ENCODE data around the gene RIC1. TPM values are rescaled to one million over a fixed set of nuclear protein-coding genes. Genes with fewer than 3 reads are reported as not detected.

RIC1 gene
- total RNA-seq, 4 donors from 2014 or later, result 15.4 to 37.2 (median 27.6) TPM

DNA sequence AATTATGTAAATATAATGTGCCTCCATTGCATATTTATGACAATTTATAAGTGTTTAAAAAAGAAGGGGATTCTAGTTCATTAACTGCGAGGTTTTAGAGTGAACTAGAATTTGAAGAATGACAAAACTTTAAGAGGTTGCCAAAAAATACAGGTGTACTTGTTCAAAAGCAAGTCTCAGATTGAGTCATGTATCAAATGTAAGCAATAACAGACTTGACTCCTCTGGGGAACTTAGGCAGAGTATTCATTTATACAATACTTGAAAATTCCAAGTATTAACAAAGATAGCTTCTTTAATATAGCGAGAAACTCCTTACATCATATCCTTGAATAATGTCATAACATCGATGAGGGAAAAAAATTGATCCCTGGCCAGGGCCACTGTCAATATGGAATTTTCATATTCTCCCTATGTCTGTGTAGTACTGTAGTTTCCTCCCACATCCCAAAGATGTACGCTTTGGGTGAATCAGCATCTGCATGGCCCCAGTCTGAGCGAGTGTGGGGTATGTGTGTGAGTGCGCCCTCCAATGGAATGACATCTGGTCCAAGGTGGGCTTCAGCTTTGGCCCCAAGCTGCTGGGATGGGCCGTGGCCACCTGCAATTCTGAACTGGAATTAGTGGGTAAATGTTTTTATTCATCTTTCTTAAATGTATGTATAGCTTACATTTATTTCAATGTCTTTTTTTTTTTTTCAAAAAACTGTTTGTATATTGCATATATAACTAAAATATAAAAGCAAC lies 70.1 kb downstream of the RIC1 start:
- intact Hi-C loops (cut with DNase I), result no loop called here
- no peak overlapping the region for H3K27ac ChIP-seq
- no peak overlapping the region for H3K4me3 ChIP-seq
- peaks cover 0 to 23% (median 0%) of the 10 kb centered on the region in 3 donors for H3K36me3 ChIP-seq
- H3K27me3 ChIP-seq, result no peaks in the 10 kb centered on the region
- peaks cover 0 to 4% (median 0%) of the 10 kb centered on the region in 3 donors for H3K4me1 ChIP-seq
- WGBS, 2 donors, result 76 to 79% methylated on average over 7 of the region's 7 CpGs
- H3K9me3 ChIP-seq, result no peaks in the 10 kb centered on the region
- no peak for TF ChIP-seq POLR2A (IDR thresholded peaks at IDR 0.05)
- TF ChIP-seq, protein P1, sequence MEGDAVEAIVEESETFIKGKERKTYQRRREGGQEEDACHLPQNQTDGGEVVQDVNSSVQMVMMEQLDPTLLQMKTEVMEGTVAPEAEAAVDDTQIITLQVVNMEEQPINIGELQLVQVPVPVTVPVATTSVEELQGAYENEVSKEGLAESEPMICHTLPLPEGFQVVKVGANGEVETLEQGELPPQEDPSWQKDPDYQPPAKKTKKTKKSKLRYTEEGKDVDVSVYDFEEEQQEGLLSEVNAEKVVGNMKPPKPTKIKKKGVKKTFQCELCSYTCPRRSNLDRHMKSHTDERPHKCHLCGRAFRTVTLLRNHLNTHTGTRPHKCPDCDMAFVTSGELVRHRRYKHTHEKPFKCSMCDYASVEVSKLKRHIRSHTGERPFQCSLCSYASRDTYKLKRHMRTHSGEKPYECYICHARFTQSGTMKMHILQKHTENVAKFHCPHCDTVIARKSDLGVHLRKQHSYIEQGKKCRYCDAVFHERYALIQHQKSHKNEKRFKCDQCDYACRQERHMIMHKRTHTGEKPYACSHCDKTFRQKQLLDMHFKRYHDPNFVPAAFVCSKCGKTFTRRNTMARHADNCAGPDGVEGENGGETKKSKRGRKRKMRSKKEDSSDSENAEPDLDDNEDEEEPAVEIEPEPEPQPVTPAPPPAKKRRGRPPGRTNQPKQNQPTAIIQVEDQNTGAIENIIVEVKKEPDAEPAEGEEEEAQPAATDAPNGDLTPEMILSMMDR (IDR thresholded peaks at IDR 0.05), result no peak
- DNase-seq, result no peak

DNA sequence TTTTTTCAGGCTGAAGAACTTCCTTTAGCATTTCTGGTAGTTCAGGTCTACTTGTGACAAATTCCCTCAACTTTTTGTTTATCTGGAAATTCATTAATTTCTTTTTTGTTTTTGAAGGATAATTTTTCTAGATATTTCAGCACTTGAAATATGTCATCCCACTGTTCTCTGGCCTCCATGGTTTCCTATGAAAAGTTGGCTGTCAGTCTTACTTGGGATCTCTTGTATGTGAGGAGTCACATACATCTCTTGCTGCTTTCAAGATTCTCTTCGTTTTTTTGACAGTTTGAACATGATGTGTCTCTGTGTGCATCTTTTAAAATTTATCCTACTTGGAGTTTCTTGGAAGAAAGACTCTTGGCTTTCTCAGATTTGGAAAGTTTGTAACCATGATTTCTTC lies 79.5 kb downstream of the RIC1 start:
- intact Hi-C loops (cut with DNase I), result no loop called here

DNA sequence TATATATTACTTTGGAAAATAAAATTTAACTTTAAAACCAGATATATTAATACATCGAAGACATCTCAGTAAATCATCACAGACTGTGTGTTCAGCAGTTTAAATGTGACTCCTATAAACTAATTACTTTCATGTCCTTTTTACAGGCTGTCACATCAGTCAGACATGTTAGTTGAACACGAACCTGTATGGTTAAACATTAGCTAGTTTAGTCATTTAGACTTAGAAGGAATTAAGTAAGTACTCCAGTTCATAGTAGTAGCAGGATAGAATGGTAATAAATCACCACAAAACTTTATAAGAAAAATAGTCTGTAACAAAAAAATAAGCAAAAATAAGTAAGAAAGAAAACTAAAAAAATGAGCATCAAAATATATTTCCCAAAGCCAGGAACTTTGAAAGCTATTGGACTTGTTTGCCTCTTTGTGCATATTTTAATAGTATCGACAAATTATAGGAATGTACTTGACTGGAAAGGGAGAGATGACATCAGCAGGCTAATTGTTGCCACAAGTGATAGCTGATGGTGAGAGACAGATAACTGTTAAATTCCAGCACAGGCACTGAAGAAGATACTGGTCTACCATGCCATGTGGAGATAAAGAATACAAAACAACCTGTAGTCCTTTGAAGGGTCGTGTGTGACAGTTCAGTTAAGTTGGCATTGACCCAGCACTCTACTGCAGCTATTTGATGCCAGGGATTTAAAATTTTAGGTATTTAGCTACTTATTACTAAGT lies 83.9 kb downstream of the RIC1 start:
- Histone ChIP-seq H3K27me3 (no peaks in the 10 kb centered on the region), H3K27ac (no peak overlapping the region), H3K4me1 (no peaks in the 10 kb centered on the region), H3K4me3 (no peak overlapping the region), H3K36me3 (peaks cover 0 to 74% (median 0%) of the 10 kb centered on the region in 3 donors), H3K9me3 (peaks cover 0 to 16% (median 10%) of the 10 kb centered on the region in 3 donors)
- DNase-seq, result no peak
- intact Hi-C loops (cut with DNase I), result no loop called here
- TF ChIP-seq, protein P1 (IDR thresholded peaks at IDR 0.05), result no peak
- no peak for TF ChIP-seq POLR2A (IDR thresholded peaks at IDR 0.05)
- WGBS, 2 donors, result 68 to 73% methylated on average over 4 of the region's 4 CpGs

More for the DNA sequence above, 79.5 kb downstream of the RIC1 start:
- Histone ChIP-seq H3K27ac (no peak overlapping the region), H3K4me3 (no peak overlapping the region), H3K9me3 (peaks cover 0 to 20% (median 12%) of the 10 kb centered on the region in 3 donors), H3K36me3 (peaks cover 0 to 41% (median 0%) of the 10 kb centered on the region in 3 donors), H3K27me3 (no peaks in the 10 kb centered on the region), H3K4me1 (no peaks in the 10 kb centered on the region)
- DNase-seq, result no peak
- 94 to 100% methylated on average over 1 of the region's 1 CpG for WGBS, 2 donors
- TF ChIP-seq, protein P1 (IDR thresholded peaks at IDR 0.05), result no peak
- TF ChIP-seq POLR2A (IDR thresholded peaks at IDR 0.05), result no peak

DNA sequence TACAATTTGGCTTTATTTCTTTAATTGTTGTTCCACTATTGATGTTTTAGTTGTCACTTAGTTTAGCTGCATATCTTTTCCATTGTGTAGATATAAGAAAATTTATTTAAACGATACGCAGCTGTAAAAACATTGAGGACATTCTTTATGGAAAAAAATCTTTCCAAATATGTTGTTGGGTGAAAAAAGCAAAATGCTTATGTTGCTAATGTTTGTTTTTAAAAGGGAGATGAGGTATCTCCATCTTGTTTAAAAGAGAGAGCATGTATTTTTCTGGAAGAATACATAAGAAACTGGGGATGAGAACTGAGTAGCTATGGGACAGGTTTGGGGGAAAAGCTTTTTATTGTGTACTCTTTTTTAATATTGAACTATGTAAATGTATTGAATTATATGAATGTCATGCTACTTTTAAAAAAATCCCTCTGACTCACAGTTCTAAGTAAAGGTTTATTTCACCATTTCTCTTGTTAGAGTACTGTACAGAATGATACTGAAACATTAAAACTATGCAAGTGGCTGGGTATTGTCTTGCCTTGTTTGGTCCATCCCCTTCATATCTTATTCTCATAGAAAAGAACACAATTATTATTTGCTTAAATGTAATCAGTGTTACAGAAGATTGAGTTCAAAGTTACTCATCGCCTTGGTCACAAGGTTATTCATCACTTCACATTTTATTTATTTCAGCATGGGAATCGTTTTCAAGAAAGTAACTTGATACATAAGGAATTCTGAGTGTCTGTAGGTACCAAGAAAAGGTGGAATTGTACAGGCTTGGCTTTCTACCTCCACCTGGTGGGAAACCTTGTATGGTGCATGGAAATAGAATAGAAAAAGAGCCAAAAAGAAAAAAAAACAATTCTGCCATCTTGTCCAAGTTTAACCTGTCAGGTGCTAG lies 85.8 kb downstream of the RIC1 start:
- peaks cover 0 to 65% (median 0%) of the 10 kb centered on the region in 3 donors for H3K36me3 ChIP-seq
- no peak for DNase-seq
- WGBS, 2 donors, result 71 to 74% methylated on average over 4 of the region's 4 CpGs
- no peaks in the 10 kb centered on the region for H3K27me3 ChIP-seq
- H3K27ac ChIP-seq, result no peak overlapping the region
- no peaks in the 10 kb centered on the region for H3K9me3 ChIP-seq
- no peaks in the 10 kb centered on the region for H3K4me1 ChIP-seq
- H3K4me3 ChIP-seq, result no peak overlapping the region
- TF ChIP-seq, protein P1 (IDR thresholded peaks at IDR 0.05), result peak in 2 of 6 experiments; percentile 22 to 44
- no peak for TF ChIP-seq POLR2A (IDR thresholded peaks at IDR 0.05)
- intact Hi-C loops (cut with DNase I), result no loop called here
